Measurements from ENCODE around the gene MET. TPM values are rescaled to one million over a fixed set of nuclear protein-coding genes. Genes with fewer than 3 reads are reported as not detected.
"Not testable (repeated sequence)": the region's sequence is repeated elsewhere in the genome, so short reads cannot be mapped to it uniquely, and the experiment has no call there.

Gene MET
- total RNA-seq, 2 donors from 2014 or later = 15.8 to 18.6 TPM

DNA sequence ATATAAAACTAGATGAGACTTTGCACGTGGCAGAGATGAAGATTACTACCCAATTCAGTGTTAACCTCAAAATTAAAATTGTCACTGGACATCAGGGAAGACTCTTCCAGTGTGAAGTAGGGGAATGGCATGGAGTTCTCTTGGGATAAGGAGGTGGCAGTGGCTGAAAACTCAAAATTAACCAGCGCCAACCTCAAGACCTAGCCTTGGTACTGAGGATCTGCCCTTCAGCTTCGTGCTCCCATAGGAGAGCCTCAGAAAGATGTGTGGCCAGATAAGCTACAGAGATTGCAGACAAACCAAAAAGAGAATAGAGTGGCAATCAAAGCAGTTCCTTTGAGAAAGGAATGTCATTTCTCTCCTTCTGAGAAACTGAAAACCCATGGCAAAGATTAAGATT is 143.0 kb downstream of the MET start:
- no peaks in the 10 kb centered on the region for H3K9me3 ChIP-seq
- H3K27me3 ChIP-seq (replicated peaks; ENCODE audit: insufficient read depth) = no peaks in the 10 kb centered on the region
- DNase-seq (ENCODE audit: low spot score) = no peak
- no peak for ATAC-seq (ENCODE audit: insufficient number of reproducible peaks, low FRiP score, low read depth)
- no peak overlapping the region for H3K27ac ChIP-seq
- TF ChIP-seq CTCF (IDR thresholded peaks at IDR 0.05) = no peak
- H3K4me1 ChIP-seq (ENCODE audit: control insufficient read depth in 1 of 2, low read depth in 2 of 2) = no peaks in the 10 kb centered on the region
- H3K36me3 ChIP-seq = no peaks in the 10 kb centered on the region
- no peak overlapping the region for H3K4me3 ChIP-seq

DNA sequence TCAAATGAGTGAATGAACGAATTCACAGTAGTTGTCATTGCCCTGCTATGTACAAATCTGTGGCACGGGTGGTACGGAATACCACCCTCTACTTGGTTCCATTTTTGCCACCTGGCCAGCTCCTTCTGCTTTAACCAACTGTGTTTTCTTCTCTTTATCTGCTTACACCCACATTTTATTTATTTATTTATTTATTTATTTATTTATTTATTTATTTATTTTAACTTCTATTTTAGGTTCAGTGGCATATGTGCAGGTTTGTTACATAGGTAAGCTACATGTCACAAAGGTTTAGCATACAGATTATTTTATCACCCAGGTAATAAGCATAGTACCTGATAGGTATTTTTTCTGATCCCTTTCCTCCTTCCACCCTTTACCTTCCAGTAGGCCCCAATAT is 148.2 kb downstream of the MET start:
- Histone ChIP-seq H3K9me3 (no peaks in the 10 kb centered on the region), H3K4me3 (no peak overlapping the region), H3K27me3 (replicated peaks; ENCODE audit: insufficient read depth) (no peaks in the 10 kb centered on the region), H3K27ac (no peak overlapping the region), H3K4me1 (ENCODE audit: control insufficient read depth in 1 of 2, low read depth in 2 of 2) (no peaks in the 10 kb centered on the region), H3K36me3 (no peaks in the 10 kb centered on the region)
- no peak for ATAC-seq (ENCODE audit: insufficient number of reproducible peaks, low FRiP score, low read depth)
- no peak for DNase-seq (ENCODE audit: low spot score)
- no peak for TF ChIP-seq CTCF (IDR thresholded peaks at IDR 0.05)

GRCh38 chr7:116821647-116822046 is 149.7 kb downstream of the MET start:
- not testable (repeated sequence) for ATAC-seq (ENCODE audit: insufficient number of reproducible peaks, low FRiP score, low read depth); H3K36me3 ChIP-seq; H3K4me3 ChIP-seq; DNase-seq (ENCODE audit: low spot score); H3K27ac ChIP-seq; H3K9me3 ChIP-seq; H3K27me3 ChIP-seq (replicated peaks; ENCODE audit: insufficient read depth); H3K4me1 ChIP-seq (ENCODE audit: control insufficient read depth in 1 of 2, low read depth in 2 of 2)

- no peak overlapping the region for H3K27ac ChIP-seq
- H3K9me3 ChIP-seq = no peaks in the 10 kb centered on the region
- no peaks in the 10 kb centered on the region for H3K27me3 ChIP-seq (replicated peaks; ENCODE audit: insufficient read depth)
- no peak for DNase-seq (ENCODE audit: low spot score)
- no peak overlapping the region for H3K4me3 ChIP-seq
- no peak for TF ChIP-seq CTCF (IDR thresholded peaks at IDR 0.05)
- H3K36me3 ChIP-seq = no peaks in the 10 kb centered on the region
- H3K4me1 ChIP-seq (ENCODE audit: control insufficient read depth in 1 of 2, low read depth in 2 of 2) = no peaks in the 10 kb centered on the region
- no peak for ATAC-seq (ENCODE audit: insufficient number of reproducible peaks, low FRiP score, low read depth)
Observed at GRCh38 chr7:116824449-116824848, 152.5 kb downstream of the MET start.

DNA sequence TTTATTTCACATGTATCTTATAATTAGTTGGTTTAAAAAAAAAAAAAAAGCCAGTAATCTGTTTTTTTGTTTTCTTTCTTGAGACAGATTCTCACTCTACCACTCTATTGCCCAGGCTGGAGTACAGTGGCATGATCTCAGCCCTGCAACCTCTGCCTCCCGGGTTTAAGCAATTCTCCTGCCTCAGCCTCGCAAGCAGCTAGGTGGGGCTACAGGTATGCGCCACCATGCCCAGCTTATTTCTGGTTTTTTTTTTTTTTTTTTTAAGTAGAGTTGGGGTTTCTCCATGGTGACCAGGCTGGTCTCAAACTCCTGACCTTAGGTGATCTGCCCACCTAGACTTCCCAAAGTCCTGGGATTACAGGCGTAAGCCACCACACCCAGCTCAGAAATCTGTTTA is 156.3 kb downstream of the MET start:
- DNase-seq (ENCODE audit: low spot score) = no peak
- TF ChIP-seq CTCF (IDR thresholded peaks at IDR 0.05) = no peak

DNA sequence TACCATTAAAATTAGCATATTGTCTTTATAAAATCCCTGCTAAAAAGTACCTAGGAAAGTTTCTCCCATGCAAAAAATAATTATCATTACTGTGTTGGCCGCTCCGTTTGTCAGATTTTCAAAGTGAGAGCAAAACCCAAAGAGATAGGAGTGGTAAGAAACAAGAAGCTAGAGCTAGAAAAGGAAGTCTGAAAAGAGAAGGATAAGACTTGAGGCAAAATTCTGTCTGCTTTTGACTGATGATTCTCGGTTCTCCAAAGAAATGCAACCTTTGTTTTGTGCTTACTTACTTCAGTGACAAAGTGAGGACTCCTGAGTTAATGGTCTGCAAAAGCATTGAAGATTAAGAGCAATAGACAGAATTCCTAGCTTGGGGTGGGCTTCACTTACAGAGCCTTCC is 157.0 kb downstream of the MET start:
- ATAC-seq (ENCODE audit: insufficient number of reproducible peaks, low FRiP score, low read depth) = no peak
- TF ChIP-seq CTCF (IDR thresholded peaks at IDR 0.05) = no peak
- H3K27me3 ChIP-seq (replicated peaks; ENCODE audit: insufficient read depth) = no peaks in the 10 kb centered on the region

More for the DNA sequence above, 156.3 kb downstream of the MET start:
- no peaks in the 10 kb centered on the region for H3K9me3 ChIP-seq
- no peak overlapping the region for H3K4me3 ChIP-seq
- no peak overlapping the region for H3K27ac ChIP-seq
- no peak for ATAC-seq (ENCODE audit: insufficient number of reproducible peaks, low FRiP score, low read depth)
- H3K27me3 ChIP-seq (replicated peaks; ENCODE audit: insufficient read depth) = no peaks in the 10 kb centered on the region
- H3K4me1 ChIP-seq (ENCODE audit: control insufficient read depth in 1 of 2, low read depth in 2 of 2) = no peaks in the 10 kb centered on the region
- no peaks in the 10 kb centered on the region for H3K36me3 ChIP-seq

More for the DNA sequence above, 157.0 kb downstream of the MET start:
- DNase-seq (ENCODE audit: low spot score) = no peak
- Histone ChIP-seq H3K4me3 (no peak overlapping the region), H3K4me1 (ENCODE audit: control insufficient read depth in 1 of 2, low read depth in 2 of 2) (no peaks in the 10 kb centered on the region), H3K27ac (no peak overlapping the region), H3K36me3 (no peaks in the 10 kb centered on the region), H3K9me3 (no peaks in the 10 kb centered on the region)

Measured in thoracic aorta (tissue), 2 donors.